Measurements from ENCODE around the gene ZNF3. TPM values are rescaled to one million over a fixed set of nuclear protein-coding genes. Genes with fewer than 3 reads are reported as not detected.

The ZNF3 gene
- total and polyA plus RNA-seq, 9 of the 15 experiments (the other 6 are each of a cell fraction or from before 2014, with no cell fraction given), result 30.0 to 64.9 (median 51.5) TPM

DNA sequence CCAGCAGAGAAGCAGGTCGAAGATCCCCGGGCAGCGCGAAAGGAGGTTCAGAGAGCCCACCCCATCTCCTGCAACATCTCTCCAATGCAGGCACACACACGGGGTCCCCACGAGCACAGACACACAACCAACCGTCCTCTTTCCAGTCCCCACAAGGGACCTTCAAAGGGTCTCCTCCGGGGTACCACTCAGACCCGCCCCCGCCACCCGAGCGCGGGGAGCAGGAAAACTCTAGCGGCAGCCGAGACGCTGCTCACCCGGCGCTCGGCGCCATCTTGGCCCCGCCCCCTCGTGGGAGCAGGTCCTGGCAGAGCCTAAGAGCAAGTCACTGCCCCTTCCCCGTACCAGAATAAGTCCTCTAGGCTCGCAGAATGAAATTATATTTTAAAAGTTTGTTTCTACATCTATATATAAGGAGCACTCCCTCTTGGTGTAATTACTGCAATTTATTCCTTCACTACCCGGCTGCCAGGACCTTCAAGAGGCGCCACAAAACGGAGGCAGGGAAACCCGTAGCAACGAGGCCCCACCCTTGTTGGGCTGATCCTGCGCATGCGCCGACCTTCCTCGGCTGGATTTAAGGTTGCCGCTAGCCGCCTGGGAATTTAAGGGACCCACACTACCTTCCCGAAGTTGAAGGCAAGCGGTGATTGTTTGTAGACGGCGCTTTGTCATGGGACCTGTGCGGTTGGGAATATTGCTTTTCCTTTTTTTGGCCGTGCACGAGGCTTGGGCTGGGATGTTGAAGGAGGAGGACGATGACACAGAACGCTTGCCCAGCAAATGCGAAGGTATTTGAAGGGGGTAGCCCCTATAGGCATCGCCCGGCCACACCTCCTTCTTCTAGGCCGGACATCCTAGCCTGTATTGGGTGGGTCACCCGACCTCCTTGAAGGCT lies 37.8 kb upstream of the ZNF3 start, which contains the start of the genes CNPY4 and TAF6 (continued):
- TF ChIP-seq, protein P1, sequence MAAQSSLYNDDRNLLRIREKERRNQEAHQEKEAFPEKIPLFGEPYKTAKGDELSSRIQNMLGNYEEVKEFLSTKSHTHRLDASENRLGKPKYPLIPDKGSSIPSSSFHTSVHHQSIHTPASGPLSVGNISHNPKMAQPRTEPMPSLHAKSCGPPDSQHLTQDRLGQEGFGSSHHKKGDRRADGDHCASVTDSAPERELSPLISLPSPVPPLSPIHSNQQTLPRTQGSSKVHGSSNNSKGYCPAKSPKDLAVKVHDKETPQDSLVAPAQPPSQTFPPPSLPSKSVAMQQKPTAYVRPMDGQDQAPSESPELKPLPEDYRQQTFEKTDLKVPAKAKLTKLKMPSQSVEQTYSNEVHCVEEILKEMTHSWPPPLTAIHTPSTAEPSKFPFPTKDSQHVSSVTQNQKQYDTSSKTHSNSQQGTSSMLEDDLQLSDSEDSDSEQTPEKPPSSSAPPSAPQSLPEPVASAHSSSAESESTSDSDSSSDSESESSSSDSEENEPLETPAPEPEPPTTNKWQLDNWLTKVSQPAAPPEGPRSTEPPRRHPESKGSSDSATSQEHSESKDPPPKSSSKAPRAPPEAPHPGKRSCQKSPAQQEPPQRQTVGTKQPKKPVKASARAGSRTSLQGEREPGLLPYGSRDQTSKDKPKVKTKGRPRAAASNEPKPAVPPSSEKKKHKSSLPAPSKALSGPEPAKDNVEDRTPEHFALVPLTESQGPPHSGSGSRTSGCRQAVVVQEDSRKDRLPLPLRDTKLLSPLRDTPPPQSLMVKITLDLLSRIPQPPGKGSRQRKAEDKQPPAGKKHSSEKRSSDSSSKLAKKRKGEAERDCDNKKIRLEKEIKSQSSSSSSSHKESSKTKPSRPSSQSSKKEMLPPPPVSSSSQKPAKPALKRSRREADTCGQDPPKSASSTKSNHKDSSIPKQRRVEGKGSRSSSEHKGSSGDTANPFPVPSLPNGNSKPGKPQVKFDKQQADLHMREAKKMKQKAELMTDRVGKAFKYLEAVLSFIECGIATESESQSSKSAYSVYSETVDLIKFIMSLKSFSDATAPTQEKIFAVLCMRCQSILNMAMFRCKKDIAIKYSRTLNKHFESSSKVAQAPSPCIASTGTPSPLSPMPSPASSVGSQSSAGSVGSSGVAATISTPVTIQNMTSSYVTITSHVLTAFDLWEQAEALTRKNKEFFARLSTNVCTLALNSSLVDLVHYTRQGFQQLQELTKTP (IDR thresholded peaks at IDR 0.05; ENCODE audit: low read depth in 1 of 2, partially characterized antibody in 2 of 2), result peak; percentile 51 to 98
- TF ChIP-seq RBM25 (IDR thresholded peaks at IDR 0.05; ENCODE audit: low read depth, low read length, severe bottlenecking) (peak; percentile 37), ZNF444 (CRISPR knock-in tag; IDR thresholded peaks at IDR 0.05) (0 out of 2 replicates have a peak, but pooled peaks have one; percentile 53), ZNF695 (CRISPR knock-in tag; IDR thresholded peaks at IDR 0.05) (peak; percentile 65; the same call in 1 of the 2 replicates), POLR2B (IDR thresholded peaks at IDR 0.05; ENCODE audit: low read depth, partially characterized antibody) (peak; percentile 93), MBD2 (IDR thresholded peaks at IDR 0.05; ENCODE audit: borderline replicate concordance, low read depth) (peak; percentile 61), LCOR (CRISPR knock-in tag; IDR thresholded peaks at IDR 0.05) (peak; percentile 71), KAT7 (CRISPR knock-in tag; IDR thresholded peaks at IDR 0.05; ENCODE audit: borderline replicate concordance) (peak; percentile 94; the same call in 1 of the 2 replicates), NCOA2 (IDR thresholded peaks at IDR 0.05; ENCODE audit: partially characterized antibody in 2 of 2) (no peak), MIER1 (IDR thresholded peaks at IDR 0.05; ENCODE audit: low read depth) (no peak), NONO (IDR thresholded peaks at IDR 0.05; ENCODE audit: low read depth in 2 of 2, low read length in 1 of 2) (peak in 1 of 2 experiments; percentile 21; a peak in 2 of 4 replicates), JUNB (CRISPR knock-in tag; conservative IDR thresholded peaks at IDR 0.05) (0 out of 2 replicates have a peak, but pooled peaks have one; percentile 10), RBFOX2 (IDR thresholded peaks at IDR 0.05; ENCODE audit: low read depth, low read length) (peak; percentile 73), HCFC1 (IDR thresholded peaks at IDR 0.05; ENCODE audit: low read depth, low read length) (peak; percentile 67), COPS2 (conservative IDR thresholded peaks at IDR 0.05) (no peak)
- TF ChIP-seq, protein P2, sequence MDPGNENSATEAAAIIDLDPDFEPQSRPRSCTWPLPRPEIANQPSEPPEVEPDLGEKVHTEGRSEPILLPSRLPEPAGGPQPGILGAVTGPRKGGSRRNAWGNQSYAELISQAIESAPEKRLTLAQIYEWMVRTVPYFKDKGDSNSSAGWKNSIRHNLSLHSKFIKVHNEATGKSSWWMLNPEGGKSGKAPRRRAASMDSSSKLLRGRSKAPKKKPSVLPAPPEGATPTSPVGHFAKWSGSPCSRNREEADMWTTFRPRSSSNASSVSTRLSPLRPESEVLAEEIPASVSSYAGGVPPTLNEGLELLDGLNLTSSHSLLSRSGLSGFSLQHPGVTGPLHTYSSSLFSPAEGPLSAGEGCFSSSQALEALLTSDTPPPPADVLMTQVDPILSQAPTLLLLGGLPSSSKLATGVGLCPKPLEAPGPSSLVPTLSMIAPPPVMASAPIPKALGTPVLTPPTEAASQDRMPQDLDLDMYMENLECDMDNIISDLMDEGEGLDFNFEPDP (CRISPR knock-in tag; IDR thresholded peaks at IDR 0.05), result peak; percentile 89; the same call in 1 of the 2 replicates
- TF ChIP-seq, protein P3, sequence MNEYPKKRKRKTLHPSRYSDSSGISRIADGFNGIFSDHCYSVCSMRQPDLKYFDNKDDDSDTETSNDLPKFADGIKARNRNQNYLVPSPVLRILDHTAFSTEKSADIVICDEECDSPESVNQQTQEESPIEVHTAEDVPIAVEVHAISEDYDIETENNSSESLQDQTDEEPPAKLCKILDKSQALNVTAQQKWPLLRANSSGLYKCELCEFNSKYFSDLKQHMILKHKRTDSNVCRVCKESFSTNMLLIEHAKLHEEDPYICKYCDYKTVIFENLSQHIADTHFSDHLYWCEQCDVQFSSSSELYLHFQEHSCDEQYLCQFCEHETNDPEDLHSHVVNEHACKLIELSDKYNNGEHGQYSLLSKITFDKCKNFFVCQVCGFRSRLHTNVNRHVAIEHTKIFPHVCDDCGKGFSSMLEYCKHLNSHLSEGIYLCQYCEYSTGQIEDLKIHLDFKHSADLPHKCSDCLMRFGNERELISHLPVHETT (CRISPR knock-in tag; conservative IDR thresholded peaks at IDR 0.05 in 1 of 2, IDR thresholded peaks at IDR 0.05 in 1 of 2), result no peak; a peak in 2 of 4 replicates
